Iris pigment epithelial cell (primary cell): Measurements from ENCODE around the gene PGAM1.
"Not testable (repeated sequence)": the region's sequence is repeated elsewhere in the genome, so short reads cannot be mapped to it uniquely, and the experiment has no call there.

Experiments used
- DNase-seq: peaks from one replicate; pipeline ENCODE4 v3.0.0-alpha.2; 2011; ENCODE audit warnings: low read depth

PGAM1 gene

DNA sequence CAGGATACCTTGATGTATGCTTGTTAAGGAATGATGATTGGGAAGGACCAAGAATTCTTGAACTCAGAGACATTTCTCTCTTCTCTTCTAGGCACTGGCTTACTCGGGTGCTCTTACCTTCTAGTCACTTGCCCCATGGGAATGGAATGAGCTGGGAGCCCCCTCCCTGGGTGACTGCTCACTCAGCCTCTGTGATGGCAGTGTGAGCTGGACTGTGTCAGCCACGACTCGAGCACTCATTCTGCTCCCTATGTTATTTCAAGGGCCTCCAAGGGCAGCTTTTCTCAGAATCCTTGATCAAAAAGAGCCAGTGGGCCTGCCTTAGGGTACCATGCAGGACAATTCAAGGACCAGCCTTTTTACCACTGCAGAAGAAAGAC lies 30.7 kb downstream of the PGAM1 start:
- DNase-seq: no peak

DNA sequence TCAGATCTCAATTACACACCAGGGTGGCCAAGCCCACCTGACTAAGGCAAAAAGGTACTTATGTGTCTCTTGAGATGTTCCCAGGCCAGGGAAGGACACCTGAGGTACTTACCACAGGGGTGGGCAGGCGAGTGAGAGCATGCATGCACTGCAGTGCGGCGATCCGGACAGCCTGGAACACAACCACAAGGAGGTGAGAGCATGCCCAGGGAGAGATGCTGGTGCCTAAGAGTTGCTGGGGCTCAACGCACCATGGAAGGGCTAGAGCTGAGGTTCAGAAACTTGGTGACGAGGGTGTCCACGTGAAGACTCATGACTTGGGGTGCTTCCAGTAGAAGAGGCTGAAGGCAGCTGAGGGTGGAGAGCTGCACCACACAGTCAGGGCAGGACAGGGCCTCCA lies 33.1 kb downstream of the PGAM1 start:
- no peak for DNase-seq

DNA sequence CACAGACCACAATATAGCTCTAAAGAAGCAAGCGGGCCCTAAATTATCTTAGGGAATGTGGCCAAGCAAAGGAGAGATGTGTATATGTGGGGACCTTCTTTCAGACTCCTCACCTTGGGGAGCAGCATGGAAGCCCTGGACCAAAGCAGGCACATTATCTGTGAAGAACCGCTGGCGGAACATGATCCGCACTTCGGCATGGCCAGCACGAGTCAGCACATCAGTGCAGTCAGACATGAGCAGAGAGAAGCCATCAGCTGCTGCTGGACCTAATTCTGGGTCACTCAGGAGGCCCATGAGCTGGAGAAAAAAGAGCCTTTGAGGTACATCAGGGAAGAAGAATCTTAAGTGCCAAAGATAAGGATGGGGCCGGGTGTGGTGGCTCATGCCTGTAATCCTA lies 33.9 kb downstream of the PGAM1 start:
- DNase-seq: no peak

DNA sequence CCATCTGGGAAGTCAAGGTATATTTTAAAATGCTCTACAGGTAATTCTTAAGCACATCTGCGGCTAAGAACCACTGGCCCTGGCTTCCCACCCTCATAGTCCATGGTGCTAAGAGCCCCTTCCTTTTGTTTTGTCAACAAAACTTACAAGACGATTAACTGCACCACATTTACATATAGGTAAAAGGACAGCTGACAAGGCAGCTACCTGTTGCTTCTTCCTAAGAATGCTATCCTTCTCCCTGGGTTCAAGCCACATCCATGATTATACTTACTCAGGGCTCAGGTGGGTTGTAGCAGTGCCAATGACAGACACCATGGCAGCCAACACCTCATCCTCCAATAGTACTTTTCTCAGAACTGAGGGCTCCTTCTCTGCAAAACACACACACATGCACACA lies 36.3 kb downstream of the PGAM1 start:
- DNase-seq: no peak

DNA sequence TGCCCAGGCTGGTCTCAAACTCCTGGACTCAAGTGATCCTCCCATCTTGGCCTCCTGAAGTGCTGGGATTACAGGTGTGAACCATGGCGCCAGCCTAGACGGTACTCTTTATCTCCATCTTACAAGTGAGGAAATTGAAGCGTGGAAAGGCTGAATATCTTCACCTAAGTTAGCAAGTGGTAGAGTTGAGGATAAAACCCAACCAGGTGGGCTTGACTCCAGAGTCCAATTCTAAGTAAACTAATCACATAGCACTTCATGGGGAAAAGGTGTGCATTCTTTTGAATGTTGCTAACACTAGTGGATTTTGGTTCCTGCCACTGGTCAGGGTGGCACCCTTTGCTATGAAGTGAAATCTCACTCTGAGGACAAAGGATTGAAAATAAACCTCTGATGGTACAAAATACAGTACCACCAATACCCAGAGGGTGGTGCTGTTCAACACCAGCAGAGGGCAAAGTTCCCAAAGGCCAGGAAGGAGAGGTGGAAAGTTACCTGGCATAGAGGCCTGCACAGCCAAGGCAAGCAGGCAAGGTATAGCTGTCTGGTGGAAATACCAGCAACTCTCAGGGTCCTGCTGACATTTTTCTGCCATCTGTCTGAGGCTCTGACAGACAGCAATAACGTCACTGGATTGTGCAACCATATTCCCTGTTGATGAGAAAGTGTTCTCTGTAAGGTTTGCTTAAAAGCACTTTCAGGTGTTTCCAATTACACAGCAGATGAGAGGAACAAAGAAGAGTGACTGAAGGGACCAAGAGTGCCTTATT lies 37.6 kb downstream of the PGAM1 start:
- DNase-seq: peak; percentile 82

DNA sequence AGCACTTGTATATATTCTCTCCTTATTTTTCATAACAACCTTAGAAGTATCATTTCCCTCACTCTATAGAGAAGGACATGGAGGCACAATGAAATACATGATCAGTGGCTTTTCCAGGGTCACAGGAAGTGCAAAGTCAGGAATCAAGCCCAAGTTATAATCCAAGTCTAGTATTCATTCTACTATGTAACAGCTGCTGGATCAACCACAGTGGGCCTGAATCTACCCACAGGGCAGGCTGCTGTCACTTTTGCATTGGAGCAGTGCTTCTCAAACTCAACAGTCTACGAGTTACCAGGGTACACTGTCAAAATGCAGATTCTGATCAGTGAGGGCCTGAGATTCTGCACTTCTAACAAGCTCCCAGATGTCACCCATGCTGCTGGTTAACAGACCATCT lies 38.2 kb downstream of the PGAM1 start:
- no peak for DNase-seq

DNA sequence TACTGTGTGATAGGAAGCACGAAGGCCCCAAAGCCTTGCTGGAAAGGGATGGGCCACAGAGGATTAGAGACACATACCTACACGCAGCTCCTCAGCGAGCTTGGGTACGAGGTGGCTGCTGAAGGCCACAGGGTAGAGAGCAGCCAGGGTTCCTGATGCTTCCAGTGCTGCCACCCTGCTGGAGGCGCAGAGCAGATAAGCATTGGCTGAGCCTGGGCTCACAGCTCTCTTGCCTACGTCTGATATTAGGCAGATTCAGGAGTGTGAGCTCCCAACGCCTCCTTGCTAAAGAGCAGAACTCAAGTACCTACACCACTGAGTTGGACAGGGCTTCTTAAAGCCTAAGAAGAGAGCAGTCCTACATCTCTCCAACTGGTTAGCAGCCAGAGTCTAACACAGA lies 40.0 kb downstream of the PGAM1 start:
- no peak for DNase-seq

DNA sequence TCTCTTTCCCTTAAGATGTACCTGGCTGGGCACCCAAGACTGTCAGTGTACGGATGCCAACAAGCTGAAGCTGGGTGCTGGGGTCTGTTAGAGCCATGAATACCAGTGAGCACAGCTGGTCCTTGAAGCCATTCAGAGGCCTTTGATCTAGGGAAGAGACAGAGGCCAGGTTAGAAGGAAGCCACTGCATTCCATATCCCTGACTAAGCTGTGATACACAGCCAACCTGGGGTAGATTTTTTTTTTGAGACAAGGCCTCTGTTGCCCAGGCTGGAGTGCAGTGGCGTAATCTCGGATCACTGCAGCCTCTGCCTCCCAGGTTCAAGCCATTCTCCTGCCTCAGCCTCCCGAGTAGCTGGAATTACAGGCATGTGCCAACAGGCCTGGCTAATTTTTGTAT lies 40.8 kb downstream of the PGAM1 start:
- DNase-seq: peak; percentile 60

DNA sequence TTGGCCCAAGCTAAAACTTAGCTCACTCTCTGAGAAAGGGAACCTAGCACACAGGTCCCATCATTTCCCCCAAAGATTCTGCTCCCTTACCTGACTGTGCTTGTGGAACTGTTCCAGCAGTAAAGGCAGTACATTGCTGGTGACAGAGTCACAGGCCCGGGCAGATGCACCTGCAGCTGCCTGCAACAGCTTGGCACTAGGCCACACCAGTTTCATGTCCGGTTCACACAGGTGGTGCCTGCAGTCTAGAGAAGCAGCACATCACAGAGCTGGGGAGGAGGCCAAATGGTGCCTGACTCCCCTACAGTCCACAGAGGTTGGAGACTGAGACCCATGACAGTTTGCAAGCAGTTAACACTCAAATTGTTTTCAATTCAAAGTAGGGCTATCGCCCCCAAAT lies 42.2 kb downstream of the PGAM1 start:
- DNase-seq: no peak

DNA sequence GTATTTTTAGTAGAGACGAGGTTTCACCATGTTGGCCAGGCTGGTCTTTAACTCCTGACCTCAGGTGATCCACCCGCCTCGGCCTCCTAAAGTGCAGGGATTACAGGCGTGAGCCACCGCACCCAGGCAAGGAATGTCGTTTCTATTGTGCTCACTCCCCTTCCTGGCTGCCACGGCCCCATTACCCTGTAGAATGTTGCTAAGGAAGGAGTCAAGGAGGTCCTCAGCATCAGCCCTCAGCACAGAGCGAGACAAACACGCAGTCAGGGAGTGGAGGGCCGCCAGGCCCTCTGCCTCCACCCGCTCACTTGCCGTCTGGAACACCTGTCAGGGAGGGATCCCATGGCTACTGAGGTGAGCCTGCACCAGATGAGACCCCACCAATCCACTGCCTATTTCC lies 42.8 kb downstream of the PGAM1 start:
- DNase-seq: not testable (repeated sequence)

DNA sequence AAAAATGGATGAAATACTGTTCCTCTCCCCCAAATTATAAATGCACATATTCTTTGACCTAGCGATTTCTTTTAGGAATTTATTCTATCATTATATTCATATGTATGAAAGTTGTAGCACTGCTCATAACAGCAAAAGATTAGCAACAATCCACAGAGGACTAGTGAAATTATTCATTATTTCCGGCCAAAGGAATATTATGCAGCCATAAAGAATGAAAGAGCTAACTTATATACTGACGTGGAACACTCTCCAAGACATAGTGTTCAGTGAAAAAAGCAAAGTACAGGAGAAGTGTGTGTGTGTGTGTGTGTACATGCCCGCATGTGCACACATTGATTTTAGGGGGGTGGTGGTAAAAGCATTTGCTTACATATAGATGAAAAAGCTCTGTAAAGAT lies 48.9 kb downstream of the PGAM1 start:
- DNase-seq: no peak

DNA sequence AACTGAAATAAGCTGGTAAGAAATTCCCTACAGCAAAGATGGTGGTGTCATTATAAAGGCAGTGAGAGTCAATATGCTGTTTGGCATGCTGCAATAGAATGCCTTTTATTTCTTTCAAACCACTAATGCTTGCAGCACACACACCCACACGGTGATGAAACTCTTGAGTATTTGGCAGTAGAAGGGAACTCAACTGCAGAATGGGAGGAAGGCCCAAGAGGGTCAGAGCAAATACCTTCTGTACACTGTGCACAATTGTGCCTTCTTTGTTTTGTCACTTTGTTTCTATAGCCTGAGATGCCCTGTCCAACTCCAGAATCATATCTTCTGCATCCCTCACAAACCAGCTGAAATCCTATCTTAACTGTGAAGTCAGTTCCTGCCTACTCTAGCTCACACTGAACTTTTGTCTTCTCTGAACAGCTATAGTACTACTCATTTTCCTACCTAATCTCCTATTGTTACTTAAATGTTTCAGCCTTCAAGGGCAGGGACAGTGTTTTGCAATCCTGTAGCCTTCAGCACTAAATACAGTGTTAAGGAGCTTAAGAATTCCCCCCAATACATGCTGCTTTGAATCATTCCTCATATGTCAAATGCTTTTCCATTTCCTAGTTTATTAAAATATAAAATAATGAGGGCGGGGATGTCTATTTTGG lies 50.1 kb downstream of the PGAM1 start:
- DNase-seq: peak; percentile 88

DNA sequence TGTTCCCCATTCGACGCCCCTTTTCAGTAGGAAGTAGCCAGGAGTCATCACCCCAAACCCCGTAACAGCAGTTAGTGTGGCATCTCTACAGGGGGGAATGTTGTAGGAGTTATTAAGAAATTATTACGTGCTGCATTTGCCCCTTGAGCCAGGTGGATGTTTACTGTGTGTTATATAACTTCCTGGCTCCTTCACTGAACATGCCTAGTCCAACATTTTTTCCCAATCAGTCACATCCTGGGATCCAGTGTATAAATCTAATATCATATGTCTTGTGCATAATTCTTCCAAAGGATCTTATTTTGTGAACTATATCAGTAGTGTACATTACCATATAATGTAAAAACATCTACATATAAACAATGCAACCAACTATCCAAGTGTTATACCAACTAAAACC lies 53.4 kb downstream of the PGAM1 start:
- DNase-seq: not testable (repeated sequence)

DNA sequence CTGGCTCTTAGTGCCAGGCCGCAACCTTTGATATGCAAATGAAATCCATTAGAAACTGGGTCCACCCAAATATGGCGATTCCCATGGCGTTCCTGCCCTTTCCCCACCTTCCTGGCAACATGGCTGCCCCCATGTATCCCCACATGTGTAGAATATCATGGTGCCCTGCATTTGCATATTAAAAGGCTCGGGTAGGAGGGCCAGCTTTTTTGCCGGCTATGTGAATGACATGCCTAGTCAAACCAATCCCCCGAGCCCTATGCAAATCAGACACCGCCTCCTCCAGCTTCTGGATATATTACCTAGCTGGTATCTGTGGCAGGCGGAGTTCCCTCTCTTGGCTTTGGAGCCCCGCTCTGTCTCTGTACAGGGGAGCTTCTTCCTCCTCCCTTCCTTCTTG lies 53.9 kb downstream of the PGAM1 start:
- DNase-seq: no peak

DNA sequence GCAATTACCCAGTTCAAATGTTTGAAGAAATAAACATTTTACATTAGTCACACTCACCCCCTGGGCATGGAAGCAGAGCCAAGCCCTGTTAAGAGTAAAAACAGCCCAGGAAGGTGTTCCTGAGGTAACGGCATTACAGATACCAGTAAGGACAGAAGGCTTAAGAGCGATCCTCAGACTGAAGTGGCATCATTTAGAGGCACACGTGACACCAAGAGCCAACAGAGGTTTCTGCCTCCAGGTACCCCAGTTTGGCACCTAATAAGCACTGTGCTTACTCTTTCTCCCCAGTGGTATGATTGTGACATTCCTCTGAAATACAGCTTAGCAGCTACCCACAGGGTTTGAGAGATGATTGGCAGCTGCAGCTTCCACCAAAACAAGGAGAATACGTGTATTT lies 55.1 kb downstream of the PGAM1 start:
- DNase-seq: peak; percentile 55

DNA sequence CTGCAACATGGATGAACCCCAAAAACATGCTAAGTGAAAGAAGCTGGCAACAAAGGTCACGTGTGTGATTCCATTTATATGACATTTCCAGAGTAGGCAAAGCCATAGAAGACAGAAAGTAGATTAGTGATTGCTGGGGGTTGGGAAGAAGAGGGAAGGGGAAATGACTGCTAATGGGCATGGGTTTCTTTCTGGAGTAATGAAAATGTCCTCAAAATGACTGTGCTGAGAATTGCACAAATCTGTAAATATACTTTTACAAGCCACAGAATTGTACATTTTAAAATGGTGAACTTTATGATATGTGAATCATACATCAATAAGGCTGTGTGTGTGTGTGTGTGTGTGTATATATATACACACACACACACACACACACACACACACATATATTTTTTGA lies 56.4 kb downstream of the PGAM1 start:
- no peak for DNase-seq
